GM19324 (cell line): ENCODE results near the gene DHX9.

ENCODE experiments used
- ATAC-seq: cut with Tn5 transposase; IDR thresholded peaks from one replicate; pipeline ENCODE4 v1.9.1; 2021; ENCODE audit warnings: mild to moderate bottlenecking, moderate library complexity; ENCODE audit not compliant: unreplicated experiment, low FRiP score

DHX9 gene

GRCh38 chr1:182835806-182836205 is 3.3 kb upstream of the DHX9 start:
- ATAC-seq: no peak

- no peak for ATAC-seq
Observed at GRCh38 chr1:182841368-182841988, 2.3 kb downstream of the DHX9 start.

DNA sequence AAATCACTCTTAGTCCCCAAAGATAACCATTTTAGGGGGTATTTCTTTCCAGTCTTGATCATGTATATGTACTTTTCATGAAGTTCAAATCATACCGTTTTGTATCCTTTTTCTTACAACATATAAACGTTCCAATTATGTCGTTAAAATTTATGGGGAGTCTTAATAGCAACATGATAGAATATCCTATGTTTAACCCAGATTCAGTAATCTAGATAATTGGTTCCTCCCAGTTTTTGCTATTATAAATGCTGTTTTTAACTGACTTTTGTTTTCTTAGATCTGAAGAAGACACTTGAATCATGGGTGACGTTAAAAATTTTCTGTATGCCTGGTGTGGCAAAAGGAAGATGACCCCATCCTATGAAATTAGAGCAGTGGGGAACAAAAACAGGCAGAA is 3.1 kb downstream of the DHX9 start:
- no peak for ATAC-seq

- ATAC-seq: no peak
Observed at GRCh38 chr1:182845379-182845778, 6.2 kb downstream of the DHX9 start.

DNA sequence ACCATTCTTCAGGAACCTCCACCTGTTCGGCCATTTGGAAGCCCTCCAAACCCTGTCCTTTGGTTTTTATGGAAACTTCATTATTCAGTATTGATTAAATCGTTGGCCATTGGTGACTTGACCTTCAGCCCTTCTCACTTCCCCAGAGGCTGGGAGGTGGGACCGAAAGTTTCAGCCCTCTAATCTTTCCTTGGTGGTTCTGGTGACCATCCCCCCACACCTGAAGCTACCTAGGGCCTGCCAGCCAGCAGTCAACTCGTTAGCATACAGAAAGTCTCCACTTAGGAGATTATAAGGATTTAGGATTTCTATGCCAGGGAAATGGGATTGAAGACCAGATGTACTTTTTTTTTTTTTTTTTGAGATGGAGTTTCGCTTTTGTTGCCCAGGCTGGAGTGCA is 6.7 kb downstream of the DHX9 start:
- ATAC-seq: no peak

- no peak for ATAC-seq
Observed at GRCh38 chr1:182847105-182847504, 8.0 kb downstream of the DHX9 start.

DNA sequence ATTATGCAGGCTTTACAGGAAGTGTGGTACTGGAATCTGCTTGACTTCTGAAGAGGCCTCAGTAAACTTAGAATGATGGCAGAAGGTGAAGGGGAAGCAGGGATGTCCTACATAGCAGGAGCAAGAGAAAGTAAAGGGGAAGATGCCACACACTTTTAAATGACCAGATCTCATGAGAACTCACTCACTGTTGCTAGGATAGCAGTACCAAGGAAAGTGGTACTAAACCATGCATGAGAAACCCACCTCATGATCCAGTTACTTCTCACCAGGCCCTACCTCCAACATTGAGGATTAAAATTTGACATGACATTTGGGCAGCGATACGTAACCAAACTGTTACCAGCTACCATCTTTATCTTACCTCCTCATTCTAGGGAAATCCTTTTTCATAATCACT is 9.6 kb downstream of the DHX9 start:
- ATAC-seq: no peak

GRCh38 chr1:182850319-182850718 is 11.2 kb downstream of the DHX9 start:
- no peak for ATAC-seq

DNA sequence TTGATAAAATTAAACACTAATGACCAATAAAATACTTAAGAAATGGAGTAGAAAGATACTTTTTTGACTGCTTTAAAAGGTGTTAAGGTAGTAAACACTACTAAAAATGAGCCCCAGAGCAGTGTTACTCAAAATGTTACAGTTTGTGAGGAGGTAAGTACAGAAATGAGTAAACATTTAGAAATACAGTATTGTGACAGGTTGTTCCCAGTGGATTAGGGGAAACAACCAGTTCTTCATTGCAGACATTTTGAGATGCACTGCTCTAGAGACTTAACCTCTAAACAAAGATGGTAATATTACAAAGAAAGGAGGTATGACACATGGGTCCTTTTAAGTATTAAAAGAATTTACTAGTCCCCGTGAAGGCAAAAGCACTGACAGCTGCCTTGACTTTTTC is 12.7 kb downstream of the DHX9 start:
- ATAC-seq: no peak

DNA sequence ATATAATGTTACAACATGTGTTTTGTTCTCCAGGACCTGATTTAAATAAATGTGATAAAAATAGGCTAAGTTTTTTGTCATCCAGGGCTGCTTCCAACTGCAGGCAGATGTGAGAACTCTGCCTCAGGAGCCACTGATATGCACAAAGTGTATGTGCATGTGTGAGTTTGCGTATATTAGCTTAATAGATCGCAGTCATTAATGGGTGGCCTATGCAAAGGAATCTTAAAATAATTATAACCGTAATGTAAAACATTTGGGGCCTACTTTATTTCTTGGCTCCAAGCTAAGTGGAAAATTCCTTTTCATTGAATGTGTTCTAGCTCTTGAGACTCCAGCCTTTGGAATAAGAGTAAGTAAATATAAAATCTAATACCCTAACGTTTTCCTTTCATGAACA is 16.8 kb downstream of the DHX9 start:
- ATAC-seq: no peak

GRCh38 chr1:182857212-182857611 is 18.1 kb downstream of the DHX9 start:
- no peak for ATAC-seq

DNA sequence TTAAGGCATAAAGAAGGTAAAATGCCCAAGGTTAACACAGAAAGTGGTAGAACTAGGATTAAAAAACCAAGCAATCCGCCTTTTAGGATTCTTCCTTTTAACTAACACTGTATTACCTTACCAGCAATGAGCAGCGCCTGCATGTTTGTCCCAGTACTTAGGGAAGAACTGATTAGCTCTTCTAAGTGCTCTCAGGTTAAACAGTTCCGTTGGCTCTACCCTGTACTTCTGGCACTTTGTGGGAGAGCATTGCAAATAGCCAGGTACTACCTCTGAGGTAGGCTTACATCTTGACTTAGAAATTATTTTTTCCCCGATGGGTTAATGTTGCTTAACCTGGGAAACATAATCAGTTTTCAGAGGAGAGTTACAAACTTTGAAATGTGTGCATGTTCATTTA is 21.5 kb downstream of the DHX9 start:
- no peak for ATAC-seq

DNA sequence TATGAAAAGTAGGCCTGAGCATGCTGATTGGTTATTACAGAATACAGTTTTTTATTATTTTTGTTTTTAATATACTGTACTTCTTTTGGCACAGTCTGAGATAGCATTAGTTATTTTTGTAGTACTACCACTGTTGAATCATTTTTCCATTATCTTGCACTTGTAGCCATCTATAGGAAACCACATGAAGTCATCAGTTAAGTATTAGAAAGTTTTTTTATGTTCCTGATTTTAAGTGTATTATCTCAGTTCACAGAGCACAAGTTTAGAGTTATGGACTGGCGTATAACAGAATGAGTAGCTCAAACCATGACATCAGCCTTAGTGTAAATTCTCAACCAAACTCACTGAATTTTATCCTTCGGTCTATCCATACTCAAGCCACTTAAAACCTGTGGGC is 22.8 kb downstream of the DHX9 start:
- ATAC-seq: no peak

GRCh38 chr1:182862827-182863226 is 23.7 kb downstream of the DHX9 start:
- ATAC-seq: no peak

GRCh38 chr1:182863940-182864339 is 24.8 kb downstream of the DHX9 start:
- no peak for ATAC-seq

DNA sequence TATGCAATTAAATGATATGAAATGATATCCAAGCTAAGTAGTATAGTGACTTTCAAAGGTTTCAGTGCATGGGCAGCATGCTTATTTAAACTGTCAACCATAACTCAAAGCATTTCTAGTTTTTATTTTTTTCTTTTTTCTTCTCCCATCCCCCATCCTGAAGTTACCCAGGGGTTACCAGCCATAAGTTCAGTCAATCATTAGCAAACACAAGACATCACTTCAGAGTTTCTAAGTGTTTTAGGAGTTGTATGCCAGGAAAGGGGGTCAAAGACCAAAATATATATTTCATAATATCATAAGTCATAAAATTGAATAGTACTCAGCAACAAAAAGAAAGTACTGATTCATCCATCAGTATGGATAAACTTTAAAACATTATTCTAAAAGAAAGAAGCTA is 28.7 kb downstream of the DHX9 start:
- ATAC-seq: no peak

GRCh38 chr1:182869241-182869666 is 30.1 kb downstream of the DHX9 start:
- ATAC-seq: no peak

GRCh38 chr1:182872881-182873280 is 33.7 kb downstream of the DHX9 start:
- ATAC-seq: no peak

DNA sequence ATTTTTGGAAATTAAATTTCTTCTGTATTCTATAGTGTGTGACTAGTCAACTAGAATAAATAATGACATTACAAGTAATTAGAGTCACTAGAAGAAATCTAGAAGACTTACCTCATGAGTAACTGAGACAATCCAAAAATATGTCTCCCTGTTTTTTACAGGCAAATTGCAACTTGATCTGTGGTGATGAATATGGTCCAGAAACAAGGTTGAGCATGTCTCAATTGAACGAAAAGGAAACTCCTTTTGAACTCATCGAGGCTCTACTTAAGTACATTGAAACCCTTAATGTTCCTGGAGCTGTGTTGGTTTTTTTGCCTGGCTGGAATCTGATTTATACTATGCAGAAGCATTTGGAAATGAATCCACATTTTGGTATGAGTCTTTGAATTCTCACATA is 36.7 kb downstream of the DHX9 start:
- no peak for ATAC-seq

DNA sequence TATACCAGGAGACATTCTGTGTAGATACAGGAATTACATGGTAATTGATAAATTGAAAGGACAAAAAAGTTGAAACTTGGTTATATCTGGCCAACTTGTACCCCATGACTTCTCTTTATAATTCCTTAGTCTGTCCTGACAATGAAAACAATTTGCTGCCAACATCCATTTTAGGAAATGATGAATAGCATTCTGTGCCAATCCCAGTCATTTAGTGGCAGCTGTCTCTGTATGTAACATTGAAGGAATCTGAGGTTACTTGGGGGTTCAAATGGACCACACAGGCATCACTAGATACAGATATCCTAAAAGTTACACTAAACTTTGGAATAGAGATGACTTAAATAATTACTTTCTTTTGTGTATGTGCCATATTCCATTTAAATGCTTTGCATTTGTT is 38.2 kb downstream of the DHX9 start:
- ATAC-seq: no peak

- no peak for ATAC-seq
Observed at GRCh38 chr1:182877842-182878241, 38.7 kb downstream of the DHX9 start.

DNA sequence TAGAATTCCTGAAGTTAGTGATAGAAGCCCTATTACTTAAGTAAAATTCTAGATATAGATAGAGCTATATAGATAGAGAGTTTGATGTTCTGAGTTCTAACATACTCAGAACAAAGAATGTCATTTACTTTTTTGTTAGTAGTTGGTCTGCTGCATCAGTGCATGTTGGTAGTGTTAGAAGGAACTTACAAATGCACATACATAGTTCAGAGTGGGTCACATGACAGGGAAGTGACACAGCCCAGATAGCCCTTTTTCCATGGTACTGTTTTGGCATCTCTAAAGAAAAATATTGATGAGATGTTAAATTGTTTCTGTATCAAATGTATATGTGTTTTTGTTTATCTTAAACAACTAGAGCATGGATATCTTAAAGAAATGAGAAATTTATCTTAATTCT is 45.7 kb downstream of the DHX9 start:
- no peak for ATAC-seq

- ATAC-seq: no peak
Observed at GRCh38 chr1:182885591-182885990, 46.4 kb downstream of the DHX9 start.
